Breast epithelium (tissue), 4 donors: ENCODE results near the gene LZTS2. TPM values are rescaled to one million over a fixed set of nuclear protein-coding genes. Genes with fewer than 3 reads are reported as not detected.
A peak's percentile ranks its signal among the peaks of the same experiment; 100 is the strongest.

Source experiments
- DNase-seq, 2 donors: peaks; one replicate each; pipeline ENCODE4 v3.0.0-alpha.2; 2019; ENCODE audit warnings: low spot score in 2 of 2
- H3K27ac ChIP-seq, 2 donors: fragments of 200-600 bp; sonication (generic) in 1 of 2; one replicate each; pipeline ENCODE4 v1.5.1; 2016 to 2019; ENCODE audit warnings: mild to moderate bottlenecking in 1 of 2
- H3K27me3 ChIP-seq, 2 donors: fragments of 200-600 bp; sonication (generic) in 1 of 2; one replicate each; pipeline versions ENCODE4 v1.5.1 to v1.6.0; 2017 to 2019; ENCODE audit warnings: control low read depth in 1 of 2, mild to moderate bottlenecking in 1 of 2
- H3K36me3 ChIP-seq: fragments of 200-600 bp; one replicate; pipeline ENCODE4 v1.5.1; 2019
- H3K4me1 ChIP-seq, 2 donors: fragments of 200-600 bp; sonication (generic); one replicate each; pipeline ENCODE4 v1.5.1; 2016 to 2019; ENCODE audit warnings: control low read depth in 1 of 2
- H3K4me3 ChIP-seq, 3 donors: fragments of 200-600 bp; sonication (generic); 1 replicate in 2 of 3; 2 replicates in 1 of 3; pipeline ENCODE4 v1.5.1; 2016 to 2019; ENCODE audit warnings: mild to moderate bottlenecking in 3 of 3, moderate library complexity in 2 of 3
- H3K9me3 ChIP-seq, 2 donors: fragments of 200-600 bp; sonication (generic) in 1 of 2; one replicate each; pipeline ENCODE4 v1.5.1; 2016 to 2019; ENCODE audit warnings: control low read depth in 1 of 2
- POLR2A ChIP-seq: fragments of 450-650 bp; IDR thresholded peaks from one replicate; pipeline ENCODE4 v1.6.1; 2016; ENCODE audit warnings: antibody characterized with exemption, mild to moderate bottlenecking, moderate library complexity
- POLR2AphosphoS5 ChIP-seq, 3 donors: sonication (generic); formaldehyde crosslinking; IDR thresholded peaks; one replicate each; pipeline ENCODE4 v1.6.1; 2017; ENCODE audit warnings: antibody characterized with exemption in 3 of 3
- intact Hi-C: fragments of 100-400 bp; cut with DNase I; formaldehyde crosslinking; loops from one replicate; pipeline ENCODE4 v1.15.1; 2023; ENCODE audit warnings: low total_unique reads
- total RNA-seq, 3 donors: library from RNA; depleted of rRNA; stranded (reverse); fragments of >200 nt; gene quantifications; one replicate each; pipeline ENCODE4 v1.1.0, GENCODE V29; 2016
- TF ChIP-seq, protein P1 (sequence below), 3 donors: fragments of 450-650 bp; IDR thresholded peaks; one replicate each; pipeline ENCODE4 v1.5.1; 2016 to 2017; ENCODE audit warnings: antibody characterized with exemption in 3 of 3, mild to moderate bottlenecking in 3 of 3, moderate library complexity in 3 of 3

The LZTS2 gene, protein sequence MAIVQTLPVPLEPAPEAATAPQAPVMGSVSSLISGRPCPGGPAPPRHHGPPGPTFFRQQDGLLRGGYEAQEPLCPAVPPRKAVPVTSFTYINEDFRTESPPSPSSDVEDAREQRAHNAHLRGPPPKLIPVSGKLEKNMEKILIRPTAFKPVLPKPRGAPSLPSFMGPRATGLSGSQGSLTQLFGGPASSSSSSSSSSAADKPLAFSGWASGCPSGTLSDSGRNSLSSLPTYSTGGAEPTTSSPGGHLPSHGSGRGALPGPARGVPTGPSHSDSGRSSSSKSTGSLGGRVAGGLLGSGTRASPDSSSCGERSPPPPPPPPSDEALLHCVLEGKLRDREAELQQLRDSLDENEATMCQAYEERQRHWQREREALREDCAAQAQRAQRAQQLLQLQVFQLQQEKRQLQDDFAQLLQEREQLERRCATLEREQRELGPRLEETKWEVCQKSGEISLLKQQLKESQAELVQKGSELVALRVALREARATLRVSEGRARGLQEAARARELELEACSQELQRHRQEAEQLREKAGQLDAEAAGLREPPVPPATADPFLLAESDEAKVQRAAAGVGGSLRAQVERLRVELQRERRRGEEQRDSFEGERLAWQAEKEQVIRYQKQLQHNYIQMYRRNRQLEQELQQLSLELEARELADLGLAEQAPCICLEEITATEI
- 10 to 100 TPM; 44.0 to 67.5 (median 61.3) TPM for total RNA-seq

DNA sequence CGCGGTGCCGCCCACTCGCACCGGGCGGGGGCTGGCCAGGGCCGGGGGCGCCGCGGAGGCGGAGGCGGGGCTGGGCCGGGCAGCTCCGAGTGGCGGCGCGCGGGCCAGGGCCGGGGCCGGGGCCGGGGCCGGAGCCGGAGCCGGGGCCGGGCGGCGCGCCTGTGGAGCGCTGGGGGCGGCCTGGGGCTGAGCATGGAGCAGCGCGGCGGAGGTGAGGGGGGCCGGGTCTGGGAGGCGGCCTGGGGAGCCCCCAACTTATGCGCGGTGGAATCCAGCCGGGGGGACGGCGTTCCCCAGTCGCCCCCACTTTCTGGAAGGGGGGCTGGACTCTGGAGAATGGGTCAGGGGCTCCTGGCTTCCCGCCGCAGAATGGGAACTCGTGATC lies at the start of gene LZTS2:
TSS of gene LZTS2 (plus strand) at position 67 of the 385 bp plus-strand sequence. CDS start 2,731 bp downstream, outside the sequence.
- H3K27ac ChIP-seq: peak within 1 kb of the TSS; percentile 97 to 100
- DNase-seq: peak in 1 of 2 donors; percentile 55
- H3K36me3 ChIP-seq: no peaks in the 10 kb centered on the region
- intact Hi-C loops: no loop called here
- H3K27me3 ChIP-seq: no peaks in the 10 kb centered on the region
- H3K9me3 ChIP-seq: no peaks in the 10 kb centered on the region
- H3K4me1 ChIP-seq: peaks cover 12 to 13% of the 10 kb centered on the region in 2 donors
- TF ChIP-seq POLR2A (no peak), POLR2AphosphoS5 (IDR thresholded peaks at IDR 0.05) (no peak)
- TF ChIP-seq, protein P1, sequence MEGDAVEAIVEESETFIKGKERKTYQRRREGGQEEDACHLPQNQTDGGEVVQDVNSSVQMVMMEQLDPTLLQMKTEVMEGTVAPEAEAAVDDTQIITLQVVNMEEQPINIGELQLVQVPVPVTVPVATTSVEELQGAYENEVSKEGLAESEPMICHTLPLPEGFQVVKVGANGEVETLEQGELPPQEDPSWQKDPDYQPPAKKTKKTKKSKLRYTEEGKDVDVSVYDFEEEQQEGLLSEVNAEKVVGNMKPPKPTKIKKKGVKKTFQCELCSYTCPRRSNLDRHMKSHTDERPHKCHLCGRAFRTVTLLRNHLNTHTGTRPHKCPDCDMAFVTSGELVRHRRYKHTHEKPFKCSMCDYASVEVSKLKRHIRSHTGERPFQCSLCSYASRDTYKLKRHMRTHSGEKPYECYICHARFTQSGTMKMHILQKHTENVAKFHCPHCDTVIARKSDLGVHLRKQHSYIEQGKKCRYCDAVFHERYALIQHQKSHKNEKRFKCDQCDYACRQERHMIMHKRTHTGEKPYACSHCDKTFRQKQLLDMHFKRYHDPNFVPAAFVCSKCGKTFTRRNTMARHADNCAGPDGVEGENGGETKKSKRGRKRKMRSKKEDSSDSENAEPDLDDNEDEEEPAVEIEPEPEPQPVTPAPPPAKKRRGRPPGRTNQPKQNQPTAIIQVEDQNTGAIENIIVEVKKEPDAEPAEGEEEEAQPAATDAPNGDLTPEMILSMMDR (IDR thresholded peaks at IDR 0.05): no peak
- peak within 1 kb of the TSS; percentile 59 to 92 (median 80) for H3K4me3 ChIP-seq

DNA sequence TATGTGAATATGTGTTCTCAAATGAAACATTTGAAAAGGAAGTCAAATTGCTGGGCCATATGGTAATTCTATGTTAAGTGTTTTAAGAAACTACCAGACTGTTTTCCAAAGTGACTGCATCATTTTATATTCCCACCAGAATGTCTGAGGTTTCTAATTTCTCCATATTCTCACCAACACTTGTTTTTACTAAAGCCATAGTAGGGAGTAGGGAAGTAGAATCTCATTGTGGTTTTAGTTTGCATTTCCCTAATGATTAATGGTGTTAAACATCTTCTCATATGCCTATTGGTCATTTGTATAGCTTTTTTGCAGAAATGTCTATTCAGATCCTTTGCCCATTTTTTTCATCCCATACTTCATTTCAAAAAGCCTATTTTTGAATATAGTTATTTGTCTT lies 39.4 kb upstream of the LZTS2 start:
- Histone ChIP-seq H3K27ac (no peak overlapping the region), H3K36me3 (peaks cover 3% of the 10 kb centered on the region), H3K27me3 (no peaks in the 10 kb centered on the region), H3K4me3 (no peak overlapping the region), H3K9me3 (no peaks in the 10 kb centered on the region), H3K4me1 (no peaks in the 10 kb centered on the region)
- TF ChIP-seq POLR2A (no peak), POLR2AphosphoS5 (IDR thresholded peaks at IDR 0.05) (no peak)
- TF ChIP-seq, protein P1 (IDR thresholded peaks at IDR 0.05): no peak
- DNase-seq: no peak
- intact Hi-C loops: no loop called here

DNA sequence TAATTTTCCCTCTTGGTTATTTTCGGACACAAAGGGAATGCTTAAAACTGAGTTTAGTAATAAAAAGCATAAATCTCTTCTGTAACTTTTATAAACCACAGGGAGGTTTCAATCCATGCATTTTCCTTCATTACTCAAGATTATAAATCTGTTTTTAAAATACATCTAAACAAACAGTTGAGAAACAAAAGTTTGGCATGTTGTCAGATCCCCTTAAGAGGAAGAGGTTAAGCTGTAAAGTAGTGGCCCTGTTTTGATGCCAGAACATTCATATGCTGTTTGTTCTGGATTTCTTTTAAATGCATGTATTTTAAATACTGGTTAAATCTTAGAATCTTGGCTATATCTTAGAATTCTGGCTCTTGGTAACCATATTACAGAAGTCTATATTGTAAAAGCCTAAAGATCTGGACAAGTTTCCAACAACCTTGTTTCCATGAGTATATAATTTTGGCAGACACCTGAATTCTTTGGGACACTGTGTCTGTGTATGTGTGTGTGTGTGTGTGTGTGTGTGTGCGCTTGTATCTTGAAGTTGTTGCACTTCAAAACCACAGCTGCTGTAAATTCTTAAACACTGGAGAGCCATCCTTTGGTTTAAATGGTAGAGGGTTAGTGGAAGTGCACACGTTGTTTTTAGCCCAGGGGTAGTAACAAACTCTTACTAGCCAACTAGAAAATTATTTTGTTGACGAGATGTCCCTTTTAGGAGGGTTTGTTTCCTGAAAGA lies 37.1 kb upstream of the LZTS2 start:
- Histone ChIP-seq H3K4me3 (no peak overlapping the region), H3K36me3 (peaks cover 3% of the 10 kb centered on the region), H3K9me3 (no peaks in the 10 kb centered on the region), H3K4me1 (no peaks in the 10 kb centered on the region), H3K27me3 (no peaks in the 10 kb centered on the region), H3K27ac (no peak overlapping the region)
- intact Hi-C loops: no loop called here
- DNase-seq: no peak
- no peak for TF ChIP-seq POLR2AphosphoS5 (IDR thresholded peaks at IDR 0.05)

DNA sequence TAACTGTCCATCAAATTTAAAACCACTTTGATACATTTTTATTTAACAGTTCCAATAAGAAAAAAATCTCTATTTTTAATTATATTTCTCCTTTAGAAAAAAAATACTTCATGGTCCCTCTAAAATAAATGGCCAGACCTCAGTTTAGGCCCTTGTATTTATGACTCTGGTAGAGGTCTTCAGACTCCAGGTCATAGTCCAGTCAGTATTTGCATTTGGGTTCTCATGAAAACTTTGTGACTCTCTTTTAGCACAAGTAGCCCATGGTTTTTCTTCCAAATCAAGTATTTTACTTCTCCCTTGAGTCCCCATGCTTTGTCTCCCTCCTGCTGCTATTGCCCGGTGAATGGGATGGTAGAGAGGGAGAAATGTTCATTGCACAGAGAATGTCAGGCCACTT lies 35.8 kb upstream of the LZTS2 start:
- intact Hi-C loops: no loop called here
- TF ChIP-seq POLR2AphosphoS5 (IDR thresholded peaks at IDR 0.05) (no peak), POLR2A (no peak)
- TF ChIP-seq, protein P1 (IDR thresholded peaks at IDR 0.05): no peak
- H3K27me3 ChIP-seq: no peaks in the 10 kb centered on the region
- H3K36me3 ChIP-seq: no peaks in the 10 kb centered on the region
- no peak overlapping the region for H3K4me3 ChIP-seq
- H3K4me1 ChIP-seq: no peaks in the 10 kb centered on the region
- no peak overlapping the region for H3K27ac ChIP-seq
- no peaks in the 10 kb centered on the region for H3K9me3 ChIP-seq
- DNase-seq: no peak

DNA sequence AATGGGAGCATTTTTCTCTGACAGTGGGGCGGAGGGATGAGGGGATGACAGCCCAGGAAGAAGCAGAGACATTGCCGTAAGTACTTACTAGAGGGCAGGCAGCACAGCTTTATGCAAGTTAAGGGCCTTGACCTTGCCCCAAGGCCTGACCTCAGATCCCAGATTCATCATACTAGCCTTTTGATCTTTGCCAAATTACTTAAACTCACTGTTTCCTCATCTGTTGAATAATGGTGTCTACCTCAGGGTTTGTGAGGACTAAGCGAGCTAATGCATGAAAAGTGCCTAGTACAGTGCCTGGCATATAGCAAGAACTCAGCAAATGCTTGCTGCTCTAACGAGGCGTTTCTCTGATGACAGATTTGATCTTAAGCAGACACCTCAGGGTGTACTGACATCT lies 33.8 kb upstream of the LZTS2 start:
- H3K27ac ChIP-seq: no peak overlapping the region
- H3K4me3 ChIP-seq: no peak overlapping the region
- no peaks in the 10 kb centered on the region for H3K9me3 ChIP-seq
- H3K36me3 ChIP-seq: no peaks in the 10 kb centered on the region
- DNase-seq: no peak
- H3K27me3 ChIP-seq: no peaks in the 10 kb centered on the region
- TF ChIP-seq POLR2AphosphoS5 (IDR thresholded peaks at IDR 0.05) (no peak), POLR2A (no peak)
- TF ChIP-seq, protein P1 (IDR thresholded peaks at IDR 0.05): no peak
- no peaks in the 10 kb centered on the region for H3K4me1 ChIP-seq
- intact Hi-C loops: no loop called here
